Testis (tissue), 2 donors: ENCODE results near the gene KCNQ1.

Source experiments
- POLR2A ChIP-seq: fragments of 450-650 bp; IDR thresholded peaks from one replicate; pipeline ENCODE4 v1.6.1; 2017; ENCODE audit warnings: antibody characterized with exemption, mild to moderate bottlenecking, moderate library complexity
- TF ChIP-seq, protein P1 (sequence below), 3 experiments: fragments of 450-650 bp in 2 of 3; fragments of 200-600 bp in 1 of 3; sonication (generic) in 1 of 3; IDR thresholded peaks; one replicate each; pipeline ENCODE4 v1.5.1; 2016 to 2019; ENCODE audit warnings: antibody characterized with exemption in 3 of 3, mild to moderate bottlenecking in 2 of 3, moderate library complexity in 1 of 3

DNA sequence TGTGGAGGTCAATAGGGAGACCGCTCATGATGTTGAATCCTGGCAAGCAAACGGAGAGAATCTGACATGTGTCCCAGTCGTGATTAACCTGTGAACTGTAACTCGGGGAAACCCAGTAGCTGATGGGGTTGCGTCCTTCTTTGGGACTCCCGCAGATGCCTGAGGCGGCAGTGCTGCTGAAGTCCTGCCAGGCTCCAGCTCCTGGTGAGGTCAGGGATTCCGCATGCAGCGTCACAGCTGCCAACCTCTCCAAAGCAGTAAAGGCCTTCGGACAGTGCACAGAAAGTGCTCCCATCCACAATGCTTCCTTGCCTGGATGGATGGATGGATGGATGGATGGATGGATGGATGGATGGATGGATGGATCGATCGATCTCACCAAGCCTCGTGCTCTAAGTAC, 13.5 kb downstream of the KCNQ1 start:
- TF ChIP-seq, protein P1, sequence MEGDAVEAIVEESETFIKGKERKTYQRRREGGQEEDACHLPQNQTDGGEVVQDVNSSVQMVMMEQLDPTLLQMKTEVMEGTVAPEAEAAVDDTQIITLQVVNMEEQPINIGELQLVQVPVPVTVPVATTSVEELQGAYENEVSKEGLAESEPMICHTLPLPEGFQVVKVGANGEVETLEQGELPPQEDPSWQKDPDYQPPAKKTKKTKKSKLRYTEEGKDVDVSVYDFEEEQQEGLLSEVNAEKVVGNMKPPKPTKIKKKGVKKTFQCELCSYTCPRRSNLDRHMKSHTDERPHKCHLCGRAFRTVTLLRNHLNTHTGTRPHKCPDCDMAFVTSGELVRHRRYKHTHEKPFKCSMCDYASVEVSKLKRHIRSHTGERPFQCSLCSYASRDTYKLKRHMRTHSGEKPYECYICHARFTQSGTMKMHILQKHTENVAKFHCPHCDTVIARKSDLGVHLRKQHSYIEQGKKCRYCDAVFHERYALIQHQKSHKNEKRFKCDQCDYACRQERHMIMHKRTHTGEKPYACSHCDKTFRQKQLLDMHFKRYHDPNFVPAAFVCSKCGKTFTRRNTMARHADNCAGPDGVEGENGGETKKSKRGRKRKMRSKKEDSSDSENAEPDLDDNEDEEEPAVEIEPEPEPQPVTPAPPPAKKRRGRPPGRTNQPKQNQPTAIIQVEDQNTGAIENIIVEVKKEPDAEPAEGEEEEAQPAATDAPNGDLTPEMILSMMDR (IDR thresholded peaks at IDR 0.05): no peak
- no peak for TF ChIP-seq POLR2A
